CD4-positive, alpha-beta T cell treated with Interleukin-1 beta for 1 hour (primary cell): ENCODE results near the gene C1QTNF2.
"Not testable (repeated sequence)": the region's sequence is repeated elsewhere in the genome, so short reads cannot be mapped to it uniquely, and the experiment has no call there.

Source experiments
- DNase-seq, 2 donors: peaks; one replicate each; pipeline ENCODE4 v3.0.0-alpha.2; 2020 to 2022

The C1QTNF2 gene

GRCh38 chr5:160339406-160340130 is 30.9 kb downstream of the C1QTNF2 start:
- DNase-seq, result no peak

- DNase-seq, result not testable (repeated sequence)
Observed at GRCh38 chr5:160334716-160335115, 35.7 kb downstream of the C1QTNF2 start.

GRCh38 chr5:160333721-160334120 is 36.7 kb downstream of the C1QTNF2 start:
- DNase-seq, result peak in 1 of 2 donors; percentile 31

GRCh38 chr5:160330212-160330611 is 40.2 kb downstream of the C1QTNF2 start:
- no peak for DNase-seq

- DNase-seq, result no peak
Observed at GRCh38 chr5:160327818-160328217, 42.6 kb downstream of the C1QTNF2 start.

GRCh38 chr5:160326981-160327380 is 43.4 kb downstream of the C1QTNF2 start:
- no peak for DNase-seq

GRCh38 chr5:160325716-160326115 is 44.7 kb downstream of the C1QTNF2 start:
- DNase-seq, result no peak

GRCh38 chr5:160324886-160325285 is 45.5 kb downstream of the C1QTNF2 start:
- no peak for DNase-seq

- no peak for DNase-seq
Observed at GRCh38 chr5:160318409-160318808, 52.0 kb downstream of the C1QTNF2 start.

- no peak for DNase-seq
Observed at GRCh38 chr5:160317434-160317833, 53.0 kb downstream of the C1QTNF2 start.

- DNase-seq, result no peak
Observed at GRCh38 chr5:160315968-160316367, 54.5 kb downstream of the C1QTNF2 start.

GRCh38 chr5:160312960-160313727 is 57.3 kb downstream of the C1QTNF2 start:
- DNase-seq, result no peak

- no peak for DNase-seq
Observed at GRCh38 chr5:160312134-160312959, 58.1 kb downstream of the C1QTNF2 start, which contains the start of gene CCNJL. Gene CCNJL, minus strand, starts transcription at chr5:160312564. Its CDS starts 641 bp downstream, at chr5:160311923.

- DNase-seq, result no peak
Observed at GRCh38 chr5:160311491-160312133, 58.8 kb downstream of the C1QTNF2 start.

- DNase-seq, result no peak
Observed at GRCh38 chr5:160310552-160311295, 59.7 kb downstream of the C1QTNF2 start.

- no peak for DNase-seq
Observed at GRCh38 chr5:160310140-160310539, 60.3 kb downstream of the C1QTNF2 start.

- DNase-seq, result no peak
Observed at GRCh38 chr5:160306696-160307095, 63.7 kb downstream of the C1QTNF2 start.

GRCh38 chr5:160305319-160305718 is 65.1 kb downstream of the C1QTNF2 start:
- DNase-seq, result no peak

- DNase-seq, result no peak
Observed at GRCh38 chr5:160303690-160304089, 66.7 kb downstream of the C1QTNF2 start.

- no peak for DNase-seq
Observed at GRCh38 chr5:160298189-160298588, 72.2 kb downstream of the C1QTNF2 start.

- peak in 1 of 2 donors; percentile 30 for DNase-seq
Observed at GRCh38 chr5:160297776-160298175, 72.7 kb downstream of the C1QTNF2 start.
